K562 (cell line): ENCODE data around the gene HMBS. TPM values are rescaled to one million over a fixed set of nuclear protein-coding genes. Genes with fewer than 3 reads are reported as not detected.

Experiments
- BCOR ChIP-seq: fragments of 450-650 bp; IDR thresholded peaks from 2 replicates; pipeline ENCODE4 v1.6.1; 2016
- BRD4 ChIP-seq: fragments of 200-600 bp; sonication (generic); IDR thresholded peaks from 2 replicates; pipeline ENCODE4 v1.6.1; 2017; ENCODE audit warnings: inconsistent platforms
- EP300 ChIP-seq: IDR thresholded peaks from 2 replicates; pipeline ENCODE4 v1.6.1; 2012; ENCODE audit warnings: low read length, improper control_type of control experiment
- ETV5 ChIP-seq: sonication (generic); formaldehyde crosslinking; IDR thresholded peaks from 2 replicates; pipeline ENCODE4 v1.4.0; 2020; ENCODE audit warnings: low read depth, mild to moderate bottlenecking, missing genetic modification reagents
- HCFC1 ChIP-seq: IDR thresholded peaks from 2 replicates; pipeline ENCODE4 v1.6.1; 2012; ENCODE audit warnings: low read depth, low read length, improper control_type of control experiment
- JUND ChIP-seq, 2 experiments: IDR thresholded peaks; 2 replicates in 1 of 2; 3 replicates in 1 of 2; pipeline ENCODE4 v1.6.1; 2011; ENCODE audit warnings: borderline replicate concordance in 2 of 2, low read depth in 2 of 2, low read length in 2 of 2, improper control_type of control experiment in 1 of 2, missing biosample characterization in 1 of 2, missing genetic modification characterization in 1 of 2, missing genetic modification reagents in 1 of 2
- L3MBTL2 ChIP-seq: fragments of 450-650 bp; IDR thresholded peaks from 2 replicates; pipeline ENCODE4 v1.6.1; 2016; ENCODE audit warnings: mild to moderate bottlenecking, moderate library complexity
- LARP7 ChIP-seq: fragments of 450-650 bp; IDR thresholded peaks from 2 replicates; pipeline ENCODE4 v1.6.1; 2016
- MITF ChIP-seq: IDR thresholded peaks from 2 replicates; pipeline ENCODE4 v1.6.1; 2014; ENCODE audit warnings: antibody characterized with exemption
- MYNN ChIP-seq, 2 experiments: sonication (generic); formaldehyde crosslinking in 1 of 2; IDR thresholded peaks; 2 replicates each; pipeline versions ENCODE4 v1.5.0 to v1.6.1; 2016 to 2020; ENCODE audit warnings: antibody characterized with exemption in 1 of 2, missing genetic modification reagents in 1 of 2
- RAD21 ChIP-seq, 2 experiments: fragments of 250-450 bp in 1 of 2; fragments of 450-650 bp in 1 of 2; sonication (Bioruptor Pico) in 1 of 2; formaldehyde crosslinking in 1 of 2; IDR thresholded peaks in 1 of 2; conservative IDR thresholded peaks in 1 of 2; 2 replicates each; pipeline versions ENCODE4 v1.4.0 to v1.8.0; 2020 to 2022; ENCODE audit warnings: mild to moderate bottlenecking in 2 of 2, moderate library complexity in 1 of 2
- RAD51 ChIP-seq: fragments of 450-650 bp; IDR thresholded peaks from 2 replicates; pipeline ENCODE4 v1.7.1; 2016; ENCODE audit warnings: low read depth, mild to moderate bottlenecking, borderline replicate concordance
- RBM14 ChIP-seq: fragments of 200-400 bp; formaldehyde crosslinking; IDR thresholded peaks from 2 replicates; pipeline ENCODE4 v1.6.1; 2018; ENCODE audit warnings: low read depth, mild to moderate bottlenecking, low read length, moderate library complexity, borderline replicate concordance; ENCODE audit not compliant: insufficient read depth
- RFX1 ChIP-seq: fragments of 450-650 bp; IDR thresholded peaks from 2 replicates; pipeline ENCODE4 v1.6.1; 2016; ENCODE audit warnings: mild to moderate bottlenecking, moderate library complexity
- SIRT6 ChIP-seq: IDR thresholded peaks from one replicate; pipeline ENCODE4 v1.6.1; 2012; ENCODE audit warnings: low read depth, mild to moderate bottlenecking, control low read depth, inconsistent platforms, low read length, moderate library complexity
- SMARCA5 ChIP-seq: fragments of 450-650 bp; IDR thresholded peaks from 2 replicates; pipeline ENCODE4 v1.6.1; 2016
- TFAM ChIP-seq: fragments of 250-450 bp; sonication (Bioruptor Pico); conservative IDR thresholded peaks from 2 replicates; pipeline ENCODE4 v1.5.0; 2021; ENCODE audit warnings: mild to moderate bottlenecking, moderate library complexity
- YY1 ChIP-seq, 3 experiments: IDR thresholded peaks; 2 replicates each; pipeline ENCODE4 v1.6.1; 2011; ENCODE audit warnings: low read length in 2 of 3, mild to moderate bottlenecking in 2 of 3, moderate library complexity in 2 of 3, borderline replicate concordance in 1 of 3, control low read depth in 1 of 3, low read depth in 1 of 3; ENCODE audit not compliant: insufficient read depth in 3 of 3, insufficient replicate concordance in 2 of 3, control insufficient read depth in 1 of 3, insufficient read length in 1 of 3; ENCODE audit errors: extremely low read depth in 1 of 3
- ZKSCAN8 ChIP-seq: fragments of 200-800 bp; sonication (Bioruptor generic); IDR thresholded peaks from 2 replicates; pipeline ENCODE4 v1.6.1; 2016; ENCODE audit warnings: missing genetic modification characterization, missing compliant biosample characterization
- ZNF398 ChIP-seq: fragments of 250-450 bp; sonication (Bioruptor Pico); IDR thresholded peaks from 2 replicates; pipeline ENCODE4 v1.8.0; 2021; ENCODE audit warnings: moderate library complexity, mild to moderate bottlenecking, inconsistent platforms
- polyA plus RNA-seq, 8 experiments: library from polyadenylated mRNA; depleted of rRNA in 4 of 8; stranded (reverse) in 5 of 8; unstranded in 3 of 8; fragments of >200 nt; fragmentation: Nextera tagmentation in 2 of 8; fragmentation: Illumina TruSeq in 1 of 8; extraction: Ambion mirVana in 2 of 8; extraction: Trizol in 1 of 8; gene quantifications; 2 replicates each; pipeline versions ENCODE4 v1.2.1 to v1.2.3, GENCODE V29; 2011 to 2014; ENCODE audit warnings: inconsistent platforms in 1 of 8, missing spikeins in 1 of 8
- total RNA-seq, 7 experiments: library from RNA; depleted of rRNA in 6 of 7; stranded (reverse); fragments of >200 nt in 6 of 7; fragmentation: Illumina TruSeq in 2 of 7; extraction: Trizol in 2 of 7; gene quantifications; 2 replicates each; pipeline versions ENCODE4 v1.2.1 to v1.2.3, GENCODE V29; 2011 to 2021; ENCODE audit warnings: low replicate concordance in 1 of 7
- TF ChIP-seq, protein P1 (sequence below), 2 experiments: IDR thresholded peaks; 2 replicates each; pipeline ENCODE4 v1.6.1; 2011; ENCODE audit warnings: borderline replicate concordance in 1 of 2, control low read depth in 1 of 2, low read depth in 1 of 2, low read length in 1 of 2, mild to moderate bottlenecking in 1 of 2, mixed read lengths in 1 of 2, moderate library complexity in 1 of 2; ENCODE audit not compliant: insufficient read depth in 1 of 2, insufficient read length in 1 of 2, poor library complexity in 1 of 2, severe bottlenecking in 1 of 2; ENCODE audit errors: extremely low read depth in 1 of 2
- TF ChIP-seq, protein P2 (sequence below): sonication (generic); formaldehyde crosslinking; IDR thresholded peaks from 2 replicates; pipeline ENCODE4 v1.8.0; 2022; ENCODE audit warnings: missing genetic modification reagents, mild to moderate bottlenecking, borderline replicate concordance

Gene HMBS
- total and polyA plus RNA-seq, 9 of the 15 experiments (the other 6 are each of a cell fraction or from before 2014, with no cell fraction given) = 56.9 to 385 (median 286) TPM

DNA sequence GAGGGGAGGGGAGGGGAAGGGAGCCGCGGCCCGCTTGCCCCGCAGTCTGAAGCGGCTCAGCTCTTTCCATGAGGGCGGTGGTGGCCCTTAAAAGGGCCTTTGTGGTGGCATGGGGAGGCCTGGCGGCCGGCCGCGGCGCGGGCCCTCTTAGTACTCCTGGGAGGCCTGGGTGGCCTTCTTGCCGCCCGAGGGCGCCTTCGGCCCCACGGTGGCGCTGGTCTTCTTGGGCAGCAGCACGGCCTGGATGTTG lies 10.1 kb downstream of the HMBS start (continued):
- TF ChIP-seq, protein P1, sequence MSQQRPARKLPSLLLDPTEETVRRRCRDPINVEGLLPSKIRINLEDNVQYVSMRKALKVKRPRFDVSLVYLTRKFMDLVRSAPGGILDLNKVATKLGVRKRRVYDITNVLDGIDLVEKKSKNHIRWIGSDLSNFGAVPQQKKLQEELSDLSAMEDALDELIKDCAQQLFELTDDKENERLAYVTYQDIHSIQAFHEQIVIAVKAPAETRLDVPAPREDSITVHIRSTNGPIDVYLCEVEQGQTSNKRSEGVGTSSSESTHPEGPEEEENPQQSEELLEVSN (IDR thresholded peaks at IDR 0.05; ENCODE audit: borderline replicate concordance in 1 of 2, extremely low read depth in 1 of 2, insufficient read depth in 1 of 2, insufficient read length in 1 of 2, low read depth in 1 of 2, low read length in 1 of 2, poor library complexity in 1 of 2, severe bottlenecking in 1 of 2) = peak in 1 of 2 experiments; percentile 44
- TF ChIP-seq JUND (IDR thresholded peaks at IDR 0.05; ENCODE audit: borderline replicate concordance, low read depth, low read length) = no peak
- TF ChIP-seq JUND (tag; IDR thresholded peaks at IDR 0.05; ENCODE audit: borderline replicate concordance, low read depth, low read length) = no peak
- TF ChIP-seq TFAM (CRISPR knock-in tag) = no peak
- no peak; the same call in 1 of the 2 replicates for TF ChIP-seq BRD4
- no peak for TF ChIP-seq ETV5 (CRISPR knock-in tag)
- no peak for TF ChIP-seq ZNF398 (CRISPR knock-in tag)
- TF ChIP-seq YY1 (IDR thresholded peaks at IDR 0.05; ENCODE audit: borderline replicate concordance in 1 of 3, control insufficient read depth in 1 of 3, extremely low read depth in 1 of 3, insufficient read depth in 3 of 3, insufficient read length in 1 of 3, insufficient replicate concordance in 2 of 3, low read depth in 1 of 3, low read length in 2 of 3) = peak in 1 of 3 experiments; percentile 8
- TF ChIP-seq LARP7 = 0 out of 2 replicates have a peak, but pooled peaks have one; percentile 85
- no peak for TF ChIP-seq RFX1
- peak; percentile 46; the same call in 1 of the 2 replicates for TF ChIP-seq HCFC1
- no peak for TF ChIP-seq BCOR
- TF ChIP-seq SIRT6 = peak; percentile 40
- peak; percentile 44 to 58; a peak in 1 of 4 replicates for TF ChIP-seq RAD21 (CRISPR knock-in tag; conservative IDR thresholded peaks at IDR 0.05 in 1 of 2, IDR thresholded peaks at IDR 0.05 in 1 of 2)
- TF ChIP-seq RAD51 = no peak
- no peak for TF ChIP-seq ZKSCAN8 (CRISPR knock-in tag)
- no peak for TF ChIP-seq RBM14
- no peak for TF ChIP-seq L3MBTL2
- TF ChIP-seq MITF = no peak
- no peak for TF ChIP-seq SMARCA5
- TF ChIP-seq, protein P2, sequence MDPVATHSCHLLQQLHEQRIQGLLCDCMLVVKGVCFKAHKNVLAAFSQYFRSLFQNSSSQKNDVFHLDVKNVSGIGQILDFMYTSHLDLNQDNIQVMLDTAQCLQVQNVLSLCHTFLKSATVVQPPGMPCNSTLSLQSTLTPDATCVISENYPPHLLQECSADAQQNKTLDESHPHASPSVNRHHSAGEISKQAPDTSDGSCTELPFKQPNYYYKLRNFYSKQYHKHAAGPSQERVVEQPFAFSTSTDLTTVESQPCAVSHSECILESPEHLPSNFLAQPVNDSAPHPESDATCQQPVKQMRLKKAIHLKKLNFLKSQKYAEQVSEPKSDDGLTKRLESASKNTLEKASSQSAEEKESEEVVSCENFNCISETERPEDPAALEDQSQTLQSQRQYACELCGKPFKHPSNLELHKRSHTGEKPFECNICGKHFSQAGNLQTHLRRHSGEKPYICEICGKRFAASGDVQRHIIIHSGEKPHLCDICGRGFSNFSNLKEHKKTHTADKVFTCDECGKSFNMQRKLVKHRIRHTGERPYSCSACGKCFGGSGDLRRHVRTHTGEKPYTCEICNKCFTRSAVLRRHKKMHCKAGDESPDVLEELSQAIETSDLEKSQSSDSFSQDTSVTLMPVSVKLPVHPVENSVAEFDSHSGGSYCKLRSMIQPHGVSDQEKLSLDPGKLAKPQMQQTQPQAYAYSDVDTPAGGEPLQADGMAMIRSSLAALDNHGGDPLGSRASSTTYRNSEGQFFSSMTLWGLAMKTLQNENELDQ (CRISPR knock-in tag) = no peak
- TF ChIP-seq EP300 = no peak
- peak; percentile 83 for TF ChIP-seq MYNN (IDR thresholded peaks at IDR 0.05)
- TF ChIP-seq MYNN (CRISPR knock-in tag; IDR thresholded peaks at IDR 0.05) = no peak
